ENCODE data around the gene SUSD2.
"Not testable (repeated sequence)": the region's sequence is repeated elsewhere in the genome, so short reads cannot be mapped to it uniquely, and the experiment has no call there.

The SUSD2 gene

DNA sequence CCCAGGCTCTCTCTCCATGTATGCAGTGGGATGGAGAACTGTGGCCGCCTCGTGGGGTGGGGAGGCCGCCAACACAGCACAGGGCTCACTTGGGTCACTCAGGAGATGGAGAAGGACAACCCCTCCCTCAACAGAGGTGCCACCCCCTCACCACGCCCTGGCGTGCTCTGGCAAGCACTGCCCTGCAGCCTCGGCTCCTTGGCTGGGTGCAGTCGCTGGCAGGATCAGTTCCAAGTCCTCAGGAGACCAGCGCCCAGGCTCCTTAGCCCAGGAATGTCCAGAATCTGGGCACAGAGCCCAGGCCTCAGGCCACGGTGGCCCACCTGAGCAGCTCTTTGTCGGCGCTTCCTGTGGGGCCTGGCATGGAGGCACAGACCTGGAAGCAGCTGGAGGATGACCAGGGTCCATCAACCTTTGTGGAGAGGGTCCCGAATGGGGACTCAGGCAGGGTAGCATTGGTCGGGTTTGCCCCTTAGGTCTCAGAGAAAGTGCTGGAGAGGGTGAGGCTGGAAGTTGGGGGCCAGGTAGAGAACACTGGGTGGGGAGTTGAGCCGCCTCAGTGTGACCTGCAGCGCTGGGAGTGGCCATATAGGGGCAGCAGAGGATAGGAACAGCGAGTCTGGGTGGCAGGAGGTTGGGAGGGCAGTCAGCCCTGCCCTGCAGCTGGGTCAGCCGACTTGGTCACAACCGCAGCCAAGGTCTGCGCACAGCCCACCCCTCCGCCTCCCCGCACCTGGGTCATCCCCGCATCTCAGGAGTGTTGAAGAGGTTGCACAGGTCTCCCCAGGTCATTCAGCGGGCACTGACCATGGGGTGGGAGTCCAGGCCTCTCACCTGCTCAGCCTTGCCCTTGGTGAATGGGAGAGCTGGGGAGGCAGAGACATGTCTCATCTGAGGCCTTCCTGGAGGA is 8.2 kb downstream of the SUSD2 start:
- peak; percentile 34 for DNase-seq

DNA sequence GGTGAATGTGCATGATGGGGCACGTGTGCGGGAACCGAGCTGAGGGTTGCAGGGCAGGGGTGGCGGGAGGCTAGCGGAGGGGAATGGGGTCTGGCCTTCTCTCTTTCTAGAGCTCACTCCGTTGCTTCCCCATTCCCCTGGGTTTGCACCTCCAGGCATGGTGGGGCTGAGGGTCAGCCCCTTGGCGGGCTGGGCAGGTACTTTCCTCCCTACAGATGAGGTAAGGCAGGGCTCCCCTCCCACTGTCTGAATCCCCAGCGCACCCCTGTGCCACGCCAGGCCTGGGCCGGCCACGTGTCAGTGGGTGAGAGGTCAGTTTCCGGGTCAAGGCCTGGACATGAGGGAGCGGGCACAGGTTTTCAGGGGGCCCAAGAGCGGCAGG is 8.9 kb downstream of the SUSD2 start:
- no peak for DNase-seq

DNA sequence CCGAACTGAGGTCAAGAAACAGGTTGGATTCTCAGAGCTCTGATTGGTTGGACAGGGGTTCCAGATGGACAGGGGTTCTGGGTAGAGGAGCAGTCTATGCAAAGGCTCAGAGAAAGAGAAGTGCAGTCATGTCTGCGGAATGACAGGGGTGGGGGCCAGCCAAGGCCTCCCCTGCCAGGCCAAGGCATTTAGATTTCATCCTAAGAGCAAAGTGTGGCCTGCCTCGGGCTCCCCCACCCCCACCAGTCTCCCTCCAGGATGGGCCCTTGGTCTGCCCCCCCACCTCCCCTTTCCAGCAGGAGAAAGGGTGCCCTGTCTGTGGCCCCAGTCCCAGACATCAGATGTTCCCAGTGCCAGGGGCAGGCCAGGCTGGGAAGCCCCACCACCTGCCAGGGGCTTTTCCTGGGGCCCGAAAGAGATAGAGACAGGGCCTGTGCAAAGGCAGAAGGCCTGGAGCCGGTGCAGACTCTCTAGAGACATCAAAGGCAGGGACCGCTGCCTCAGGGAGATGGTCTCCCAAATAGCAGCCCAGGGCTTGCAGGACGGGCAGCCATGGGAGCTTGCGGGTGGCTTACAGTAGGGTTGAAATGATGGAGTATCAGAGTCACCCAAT is 9.4 kb downstream of the SUSD2 start:
- DNase-seq, result no peak

DNA sequence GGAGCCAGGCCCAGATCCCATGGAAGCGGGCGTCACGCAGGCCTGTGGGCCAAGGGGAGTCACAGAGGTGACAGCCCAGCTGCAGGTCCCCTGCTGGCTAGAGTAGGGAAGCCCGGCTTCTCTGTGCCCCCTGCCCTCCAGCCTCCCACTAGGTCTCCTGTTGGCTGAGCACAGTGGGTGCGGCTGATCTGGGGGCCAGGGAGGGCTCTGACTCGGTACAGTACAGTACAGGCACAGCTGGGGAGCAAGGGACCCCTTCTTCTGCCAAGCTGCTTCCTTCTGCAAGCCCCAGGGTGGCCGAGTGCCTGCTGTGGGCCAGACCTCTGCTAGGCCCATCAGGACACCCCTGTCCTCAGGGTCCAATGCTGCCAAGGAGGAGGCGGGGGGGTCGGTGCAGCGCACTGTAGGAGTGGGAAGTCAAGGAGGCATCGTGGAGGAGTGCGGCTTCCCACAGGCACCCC is 10.1 kb downstream of the SUSD2 start:
- no peak for DNase-seq

DNA sequence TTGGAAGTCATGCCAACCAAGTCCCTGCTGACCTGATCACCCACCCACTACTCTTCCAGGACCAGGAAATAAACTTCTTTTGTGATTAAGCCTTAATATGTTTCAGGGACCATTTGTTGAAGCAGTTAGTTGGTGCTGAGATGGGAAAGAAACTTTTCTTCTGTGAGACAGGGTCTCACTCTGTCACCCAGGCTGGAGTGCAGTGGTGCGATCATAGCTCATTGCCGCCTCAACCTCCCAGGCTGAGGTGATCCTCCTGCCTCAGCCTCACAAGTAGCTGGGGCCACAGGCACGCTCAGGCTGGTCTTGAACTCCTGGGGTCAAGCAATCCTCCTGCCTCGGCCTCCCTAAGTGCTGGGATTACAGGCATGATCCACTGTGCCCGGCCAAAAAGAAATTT is 10.6 kb downstream of the SUSD2 start:
- no peak for DNase-seq

DNA sequence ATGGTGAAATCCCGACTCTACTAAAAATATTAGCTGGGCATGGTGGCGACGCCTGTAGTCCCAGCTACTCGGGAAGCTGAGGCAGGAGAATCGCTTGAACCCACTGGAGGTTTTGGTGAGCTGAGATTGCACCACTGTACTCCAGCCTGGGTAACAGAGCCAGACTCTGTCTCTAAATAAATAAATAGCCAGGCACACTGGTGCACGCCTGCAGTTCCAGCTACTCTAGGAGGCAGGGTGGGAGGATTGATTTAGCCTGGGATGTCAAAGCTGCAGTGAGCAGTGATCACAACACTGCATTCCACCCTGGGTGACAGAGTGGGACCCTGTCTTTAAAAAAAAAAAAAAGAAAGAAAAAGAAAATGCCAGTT is 17.4 kb downstream of the SUSD2 start:
- no peak for DNase-seq

DNA sequence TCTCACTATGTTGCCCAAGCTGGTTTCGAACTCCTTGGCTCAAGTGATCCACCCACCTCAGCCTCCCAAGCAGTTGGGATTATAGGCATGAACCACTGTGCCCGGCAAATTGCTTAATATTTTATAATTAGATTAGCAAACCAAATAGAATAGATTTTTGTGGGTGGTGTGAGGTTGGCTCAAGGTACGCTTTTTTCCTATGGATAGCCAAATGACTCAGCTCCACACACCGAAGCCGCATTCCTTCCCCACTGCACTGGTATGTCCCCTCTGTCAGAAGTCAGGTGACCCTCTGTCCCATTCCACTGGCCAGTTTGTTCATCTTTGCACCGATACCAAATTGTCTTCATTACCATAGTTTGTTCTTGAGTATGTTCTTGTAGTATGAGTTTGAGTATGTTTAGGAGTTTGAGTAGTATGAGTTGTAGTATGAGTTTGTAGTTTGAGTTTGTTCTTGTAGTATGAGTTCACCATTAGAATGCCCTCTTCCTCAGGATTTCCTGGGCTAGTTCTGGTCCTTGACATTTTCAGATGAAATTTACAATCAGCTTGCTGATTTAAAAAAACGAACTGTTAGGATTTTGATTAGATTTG is 19.4 kb downstream of the SUSD2 start:
- no peak for DNase-seq

DNA sequence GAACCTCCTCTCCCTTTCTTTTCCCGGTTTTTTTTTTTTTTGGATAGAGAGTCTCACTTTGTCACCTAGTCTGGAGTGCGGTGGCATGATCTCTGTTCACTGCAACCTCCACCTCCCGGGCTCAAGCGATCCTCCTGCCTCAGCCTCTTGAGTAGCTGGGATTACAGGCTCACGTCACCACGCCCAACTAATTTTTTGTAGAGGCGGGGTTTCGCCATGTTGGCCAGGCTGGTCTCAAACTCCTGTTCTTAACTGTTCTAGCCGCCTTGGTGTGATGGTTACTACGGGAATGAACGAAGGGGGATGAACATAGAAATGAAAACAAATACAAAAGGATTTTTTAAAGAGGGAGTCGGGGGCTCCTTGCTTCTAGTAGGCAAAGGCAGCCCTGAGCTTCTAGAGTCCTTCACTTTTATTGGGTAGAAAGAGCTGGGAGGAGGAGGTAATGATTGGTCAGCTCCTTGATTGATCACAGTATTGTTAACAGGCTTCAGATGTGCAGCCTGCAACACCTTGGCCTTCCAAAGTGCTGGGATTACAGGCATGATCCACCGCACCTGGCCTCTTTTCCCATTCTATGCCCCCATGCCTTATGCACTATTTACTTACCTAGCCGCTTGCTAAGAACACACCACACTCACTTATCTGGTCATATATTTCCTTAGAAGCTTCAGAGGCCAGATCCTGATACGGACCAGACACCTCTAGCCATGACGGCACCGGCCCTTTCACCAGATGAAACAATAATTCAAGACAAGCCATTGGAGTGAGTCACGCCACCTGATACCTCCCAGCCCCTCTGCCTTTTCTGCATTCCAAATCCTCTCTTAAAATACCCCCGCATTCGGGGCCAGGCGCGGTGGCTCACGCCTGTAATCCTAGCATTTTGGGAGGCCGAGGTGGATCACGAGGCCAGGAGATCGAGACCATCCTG is 20.7 kb downstream of the SUSD2 start:
- no peak for DNase-seq

DNA sequence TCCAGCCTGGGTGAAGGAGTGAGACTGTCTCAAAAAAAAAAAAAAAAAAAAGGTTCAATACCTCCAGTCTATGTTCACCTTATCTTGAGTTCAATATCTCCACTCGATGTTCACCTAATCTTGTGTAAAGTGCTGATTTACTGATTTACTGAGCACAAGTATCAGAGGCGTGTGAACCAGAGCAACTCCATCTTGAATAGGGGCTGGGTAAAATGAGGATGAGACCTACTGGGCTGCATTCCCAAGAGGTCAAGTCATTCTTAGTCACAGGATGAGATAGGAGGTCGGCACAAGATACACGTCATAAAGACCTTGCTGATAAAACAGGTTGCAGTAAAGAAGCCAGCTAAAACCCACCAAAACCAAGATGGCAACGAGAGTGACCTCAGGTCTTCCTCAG is 22.6 kb downstream of the SUSD2 start:
- not testable (repeated sequence) for DNase-seq

DNA sequence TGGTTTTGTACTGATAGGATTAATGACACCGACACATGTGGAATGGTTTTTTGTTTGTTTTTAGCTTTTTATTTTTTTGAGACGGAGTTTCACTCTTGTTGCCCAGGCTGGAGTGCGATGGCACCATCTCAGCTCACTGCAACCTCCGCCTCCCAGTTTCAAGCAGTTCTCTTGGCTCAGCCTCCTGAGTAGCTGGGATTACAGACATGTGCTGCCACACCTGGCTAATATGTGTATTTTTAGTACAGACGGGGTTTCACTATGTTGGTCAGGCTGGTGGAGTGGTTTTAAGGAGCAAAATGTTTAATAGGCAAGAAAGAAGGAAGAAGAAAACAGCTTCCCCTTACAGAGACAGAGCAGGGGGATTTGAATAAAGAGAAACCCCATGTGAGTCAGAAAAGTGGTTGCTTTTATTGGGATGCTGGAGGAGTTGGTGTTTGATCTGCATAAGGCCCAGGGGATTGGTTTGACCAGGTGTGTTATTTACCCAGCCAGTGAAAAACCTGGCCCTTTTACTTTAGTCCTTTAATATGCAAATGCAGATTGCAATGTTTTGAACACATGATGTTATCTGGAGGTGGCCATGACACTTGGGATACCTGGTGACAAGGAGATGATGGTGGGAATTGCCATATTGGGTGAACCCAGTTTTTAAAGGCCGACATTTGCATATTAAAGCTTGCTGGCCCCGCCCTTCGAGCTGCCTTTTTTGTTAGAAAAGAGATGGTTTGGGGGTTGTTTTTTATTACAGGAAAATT is 24.3 kb downstream of the SUSD2 start:
- DNase-seq, result no peak

DNA sequence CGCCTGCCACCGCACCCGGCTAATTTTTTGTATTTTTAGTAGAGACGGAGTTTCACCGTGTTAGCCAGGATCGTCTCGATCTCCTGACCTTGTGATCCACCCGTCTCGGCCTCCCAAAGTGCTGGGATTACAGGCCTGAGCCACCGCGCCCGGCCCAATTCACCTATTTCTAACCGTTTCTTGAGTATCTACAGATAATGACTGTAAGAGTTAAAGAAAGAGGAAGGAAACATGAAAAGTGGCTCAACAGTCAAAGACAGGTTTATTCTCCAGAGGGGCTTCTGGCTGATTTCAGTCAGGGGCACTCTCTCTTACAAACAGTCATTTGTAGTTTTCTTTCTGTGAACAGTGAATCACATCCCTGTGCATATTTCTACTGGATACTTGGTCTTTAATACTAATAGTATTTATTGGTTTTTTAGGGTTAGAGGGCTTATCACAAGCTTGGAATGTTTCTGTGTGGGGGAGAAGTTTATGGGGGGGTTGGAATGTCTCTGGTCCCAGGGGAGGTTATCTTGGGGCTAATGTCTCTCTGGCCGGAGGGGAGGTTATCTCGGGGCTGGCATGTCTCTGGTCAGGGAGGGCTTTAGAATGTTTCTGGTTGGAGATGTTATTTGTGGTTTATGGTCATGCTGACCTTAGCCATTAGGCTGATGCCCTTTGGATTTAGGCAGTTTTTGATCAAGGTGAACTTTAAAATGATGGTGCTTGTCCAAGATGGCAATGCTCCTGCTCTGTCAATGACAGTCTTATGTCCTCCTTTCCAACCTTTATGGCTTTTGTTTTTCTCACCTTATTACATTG is 25.4 kb downstream of the SUSD2 start:
- DNase-seq, result not testable (repeated sequence)

DNA sequence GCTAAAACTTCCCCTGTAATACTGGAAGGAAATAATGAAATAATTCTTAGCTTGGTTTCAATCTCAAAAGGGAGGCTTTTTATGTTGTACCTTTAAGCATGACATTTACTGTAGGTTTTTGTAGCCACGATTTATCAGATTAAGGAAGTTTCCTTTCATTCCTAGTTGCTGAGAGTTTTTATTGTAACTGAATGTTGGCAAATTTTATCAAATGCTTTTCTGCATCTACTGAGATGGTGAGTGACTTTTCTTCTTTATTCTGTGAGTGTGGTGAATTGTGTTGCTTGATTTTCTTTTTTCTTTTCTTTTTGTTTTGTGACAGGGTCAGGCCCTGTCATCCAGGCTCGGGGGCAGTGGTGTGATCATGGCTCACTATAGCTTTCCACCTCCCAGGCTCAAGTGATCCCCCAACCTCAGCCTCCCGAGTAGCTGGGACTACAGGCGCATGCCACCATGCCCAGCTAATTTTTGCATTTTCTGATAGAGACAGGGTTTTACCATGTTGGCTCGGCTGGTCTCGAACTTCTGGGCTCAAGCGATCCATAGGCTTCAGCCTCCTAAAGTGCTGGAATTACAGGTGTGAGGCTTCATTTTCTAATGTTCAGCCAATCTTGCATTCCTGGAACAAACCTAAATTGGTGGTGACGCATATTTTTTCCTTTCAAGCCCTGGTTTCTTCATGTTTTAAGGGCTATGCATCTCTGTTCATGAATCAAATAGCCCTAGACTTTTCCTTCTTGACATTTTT is 26.2 kb downstream of the SUSD2 start:
- DNase-seq, result no peak

DNA sequence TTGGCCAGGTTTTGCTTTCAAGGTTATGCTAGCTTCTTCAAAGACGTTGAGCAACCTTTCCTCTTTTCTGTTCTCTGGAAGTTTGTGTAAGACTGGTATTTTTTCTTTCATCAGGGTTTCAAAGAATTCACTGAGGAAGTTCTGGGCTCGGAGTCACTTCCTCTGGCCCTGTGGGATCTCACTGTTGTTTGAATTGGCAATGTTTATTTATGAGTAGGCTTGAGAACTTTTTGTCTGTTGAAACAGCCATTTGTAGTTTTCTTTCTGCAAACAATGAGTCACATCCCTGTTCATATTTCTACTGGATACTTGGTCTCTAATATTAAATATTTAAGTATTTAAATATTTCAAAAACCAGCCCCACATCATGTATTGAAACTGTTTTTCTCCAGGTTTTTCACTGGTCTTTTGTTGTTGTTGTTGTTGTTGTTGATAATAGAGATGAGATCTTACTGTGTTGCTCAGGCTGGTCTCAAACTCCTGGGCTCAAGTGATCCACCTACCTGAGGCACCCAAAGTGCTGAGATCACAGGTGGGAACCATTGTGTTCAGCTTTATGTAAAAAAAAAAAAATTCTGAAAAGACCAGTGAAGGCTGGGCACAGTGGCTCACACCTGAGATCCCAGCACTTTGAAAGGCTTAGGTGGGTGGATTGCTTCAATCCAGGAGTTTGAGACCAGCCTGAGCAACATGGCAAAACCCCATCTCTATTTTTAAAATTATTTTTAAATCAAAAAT is 26.9 kb downstream of the SUSD2 start:
- DNase-seq, result no peak

DNA sequence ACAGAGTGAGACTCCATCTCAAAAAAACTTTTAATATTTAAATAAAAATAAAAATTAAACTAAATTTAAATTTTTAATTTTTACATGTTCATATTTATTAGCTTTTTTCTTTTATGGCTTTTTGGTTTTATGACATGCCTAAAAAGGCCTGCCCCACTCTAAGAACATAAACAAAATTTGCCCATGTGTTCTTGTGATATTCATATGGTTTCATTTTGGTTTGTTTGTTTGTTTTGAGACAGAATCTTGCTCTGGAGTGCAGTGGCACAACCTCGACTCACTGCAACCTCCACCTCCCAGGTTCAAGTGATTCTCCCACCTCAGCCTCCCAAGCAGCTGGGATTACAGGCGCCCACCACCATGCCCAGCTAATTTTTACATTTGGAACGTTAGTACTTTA is 27.7 kb downstream of the SUSD2 start:
- no peak for DNase-seq

DNA sequence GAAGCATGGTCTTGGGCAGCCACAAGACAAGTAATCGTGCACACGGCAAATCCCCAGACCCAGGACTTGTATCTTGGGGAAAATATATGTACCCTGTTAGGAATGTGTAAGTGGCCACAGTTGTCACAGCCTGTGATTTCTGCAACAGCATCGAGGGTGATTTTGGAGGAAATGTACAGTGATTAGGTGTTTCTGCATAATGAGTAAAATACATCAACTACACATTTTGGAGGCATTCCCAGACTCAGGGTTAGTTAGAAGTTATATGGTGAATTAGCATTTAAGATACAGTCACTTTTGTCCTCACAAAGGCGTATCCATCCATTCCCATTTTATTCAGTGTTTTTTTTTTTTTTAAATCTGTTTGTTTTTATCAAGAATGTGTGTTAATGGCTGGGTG is 28.4 kb downstream of the SUSD2 start:
- no peak for DNase-seq

DNA sequence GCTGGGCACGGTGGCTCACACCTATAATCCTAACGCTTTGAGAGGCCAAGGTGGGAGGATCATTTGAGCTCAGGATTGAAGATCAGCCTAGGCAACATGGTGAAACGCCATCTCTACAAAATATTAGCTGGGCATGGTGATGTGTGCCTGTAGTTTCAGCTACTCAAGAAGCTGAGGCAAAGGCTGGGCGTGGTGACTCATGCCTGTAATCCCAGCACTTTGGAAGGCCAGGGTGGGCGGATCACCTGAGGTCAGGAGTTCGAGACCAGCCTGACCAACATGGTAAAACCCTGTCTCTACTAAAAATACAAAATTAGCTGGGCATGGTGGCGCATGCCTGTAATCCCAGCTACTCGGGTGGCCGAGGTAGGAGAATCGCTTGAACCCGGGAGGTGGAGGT is 29.1 kb downstream of the SUSD2 start:
- DNase-seq, result not testable (repeated sequence)

DNA sequence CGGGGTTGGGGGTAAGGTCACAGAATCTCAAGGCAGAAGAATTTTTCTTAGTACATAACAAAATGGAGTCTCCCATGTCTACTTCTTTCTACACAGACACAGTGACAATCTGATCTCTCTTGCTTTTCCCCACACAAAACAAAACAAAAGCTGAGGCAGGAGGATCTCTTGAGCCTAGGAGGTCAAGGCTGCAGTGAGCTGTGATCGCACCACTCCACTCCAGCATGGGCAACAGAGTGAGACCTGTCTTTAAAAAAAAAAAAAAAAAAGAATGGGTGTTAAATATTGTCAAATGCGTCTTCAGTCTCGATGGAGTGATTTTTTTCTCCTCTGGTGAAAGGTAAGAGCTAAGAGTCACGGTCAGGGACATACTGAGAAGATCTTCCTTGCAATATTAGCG is 30.4 kb downstream of the SUSD2 start:
- DNase-seq, result not testable (repeated sequence)

DNA sequence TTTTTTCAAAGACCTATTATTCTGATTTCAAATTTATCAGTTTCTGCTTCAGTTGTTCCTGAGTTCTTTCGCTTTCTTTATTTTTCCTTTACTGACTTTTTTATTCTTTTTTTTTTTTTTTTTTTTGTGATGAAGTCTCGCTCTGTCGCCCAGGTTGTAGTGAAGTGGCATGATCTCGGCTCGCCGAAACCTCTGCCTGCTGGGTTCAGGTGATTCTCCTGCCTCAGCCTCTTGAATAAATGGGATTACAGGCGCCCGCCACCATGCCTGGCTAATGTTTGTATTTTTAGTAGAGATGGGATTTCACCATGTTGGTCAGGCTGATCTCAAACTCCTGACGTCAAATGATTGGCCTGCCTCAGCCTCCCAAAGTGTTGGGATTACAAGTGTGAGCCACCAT is 31.8 kb downstream of the SUSD2 start:
- DNase-seq, result not testable (repeated sequence)

DNA sequence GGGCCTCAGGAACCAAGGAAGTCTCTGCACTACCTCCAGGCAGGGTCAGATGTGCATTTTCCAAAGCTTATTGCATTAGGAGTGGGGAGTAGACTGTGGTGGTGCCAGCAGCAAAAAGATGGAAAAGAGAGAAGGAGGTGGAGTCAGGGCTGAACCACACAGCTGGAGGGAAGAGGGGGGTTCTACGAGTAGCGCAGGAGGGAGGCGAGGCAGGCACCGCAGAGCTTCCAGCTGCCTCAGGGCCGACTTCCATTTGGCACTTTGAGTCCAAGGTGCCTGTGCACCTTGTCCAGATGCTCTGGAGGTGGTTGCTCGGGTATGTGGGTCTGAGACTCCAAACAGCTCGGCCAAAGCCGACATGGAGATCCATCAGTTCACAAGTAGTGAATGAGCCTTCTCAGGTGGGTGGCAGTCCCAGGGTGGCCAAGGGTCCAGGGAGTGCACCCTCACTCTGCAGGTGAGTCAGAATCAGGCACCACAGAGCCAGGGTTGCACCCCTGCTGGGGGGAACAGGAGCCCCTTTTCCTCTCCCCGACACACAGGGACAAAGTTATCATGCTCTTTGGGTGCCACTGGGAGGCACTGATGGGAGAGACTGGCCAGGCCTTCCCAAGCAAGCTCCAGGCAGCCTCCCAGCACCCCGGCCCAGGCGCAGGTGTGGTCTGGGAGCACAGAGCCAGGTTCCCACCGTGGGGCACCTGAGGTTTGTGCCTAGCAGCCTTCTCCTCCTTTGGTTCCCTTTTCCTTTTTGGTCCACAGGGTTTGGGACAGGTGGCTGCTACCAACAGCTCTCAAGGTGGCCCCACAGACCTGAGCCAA is 33.4 kb downstream of the SUSD2 start:
- DNase-seq, result no peak
